Measurements from ENCODE around the gene HEG1. TPM values are rescaled to one million over a fixed set of nuclear protein-coding genes. Genes with fewer than 3 reads are reported as not detected.

The HEG1 gene
- total RNA-seq, 2 experiments from 2014 or later = 24.5 to 25.8 TPM

DNA sequence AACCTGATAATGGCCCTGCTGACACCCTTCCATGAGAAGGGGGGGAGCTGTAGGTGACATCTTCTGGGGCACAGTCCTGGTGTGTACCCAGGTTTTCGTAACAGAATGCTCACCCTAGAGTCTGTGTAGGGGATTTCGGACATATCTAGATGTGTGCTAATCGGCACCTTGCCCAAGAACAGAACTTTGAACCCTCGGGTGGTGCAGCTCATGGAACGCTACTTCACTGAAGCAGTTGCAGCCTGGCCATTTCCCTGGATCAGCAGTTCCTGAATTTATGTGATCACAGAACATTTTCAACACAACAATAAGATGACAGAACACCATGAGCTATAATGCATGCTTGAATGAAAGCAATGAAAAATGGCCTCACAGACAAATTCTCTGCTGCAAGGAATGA is 63.8 kb downstream of the HEG1 start:
- intact Hi-C loops (cut with micrococcal nuclease) = no loop called here
- ChIA-PET POLR2A (no interaction called here), CTCF (interaction anchor here (0.9 to 1.6 kb wide), 4 partner anchors 8 to 445 kb away, joined by 3 to 4 read pairs (median 3); no protein-coding TSS in a partner anchor)
- Mint-ChIP-seq H3K27ac (no peak overlapping the region), H3K36me3 (ENCODE audit: low read depth) (peaks cover 23% of the 10 kb centered on the region), H3K9me3 (no peaks in the 10 kb centered on the region), H3K4me1 (ENCODE audit: low read depth) (no peaks in the 10 kb centered on the region), H3K4me3 (no peak overlapping the region), H3K27me3 (no peaks in the 10 kb centered on the region)
- no peak for DNase-seq
- TF ChIP-seq, protein P1, sequence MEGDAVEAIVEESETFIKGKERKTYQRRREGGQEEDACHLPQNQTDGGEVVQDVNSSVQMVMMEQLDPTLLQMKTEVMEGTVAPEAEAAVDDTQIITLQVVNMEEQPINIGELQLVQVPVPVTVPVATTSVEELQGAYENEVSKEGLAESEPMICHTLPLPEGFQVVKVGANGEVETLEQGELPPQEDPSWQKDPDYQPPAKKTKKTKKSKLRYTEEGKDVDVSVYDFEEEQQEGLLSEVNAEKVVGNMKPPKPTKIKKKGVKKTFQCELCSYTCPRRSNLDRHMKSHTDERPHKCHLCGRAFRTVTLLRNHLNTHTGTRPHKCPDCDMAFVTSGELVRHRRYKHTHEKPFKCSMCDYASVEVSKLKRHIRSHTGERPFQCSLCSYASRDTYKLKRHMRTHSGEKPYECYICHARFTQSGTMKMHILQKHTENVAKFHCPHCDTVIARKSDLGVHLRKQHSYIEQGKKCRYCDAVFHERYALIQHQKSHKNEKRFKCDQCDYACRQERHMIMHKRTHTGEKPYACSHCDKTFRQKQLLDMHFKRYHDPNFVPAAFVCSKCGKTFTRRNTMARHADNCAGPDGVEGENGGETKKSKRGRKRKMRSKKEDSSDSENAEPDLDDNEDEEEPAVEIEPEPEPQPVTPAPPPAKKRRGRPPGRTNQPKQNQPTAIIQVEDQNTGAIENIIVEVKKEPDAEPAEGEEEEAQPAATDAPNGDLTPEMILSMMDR (IDR thresholded peaks at IDR 0.05) = no peak
- ATAC-seq = no peak

DNA sequence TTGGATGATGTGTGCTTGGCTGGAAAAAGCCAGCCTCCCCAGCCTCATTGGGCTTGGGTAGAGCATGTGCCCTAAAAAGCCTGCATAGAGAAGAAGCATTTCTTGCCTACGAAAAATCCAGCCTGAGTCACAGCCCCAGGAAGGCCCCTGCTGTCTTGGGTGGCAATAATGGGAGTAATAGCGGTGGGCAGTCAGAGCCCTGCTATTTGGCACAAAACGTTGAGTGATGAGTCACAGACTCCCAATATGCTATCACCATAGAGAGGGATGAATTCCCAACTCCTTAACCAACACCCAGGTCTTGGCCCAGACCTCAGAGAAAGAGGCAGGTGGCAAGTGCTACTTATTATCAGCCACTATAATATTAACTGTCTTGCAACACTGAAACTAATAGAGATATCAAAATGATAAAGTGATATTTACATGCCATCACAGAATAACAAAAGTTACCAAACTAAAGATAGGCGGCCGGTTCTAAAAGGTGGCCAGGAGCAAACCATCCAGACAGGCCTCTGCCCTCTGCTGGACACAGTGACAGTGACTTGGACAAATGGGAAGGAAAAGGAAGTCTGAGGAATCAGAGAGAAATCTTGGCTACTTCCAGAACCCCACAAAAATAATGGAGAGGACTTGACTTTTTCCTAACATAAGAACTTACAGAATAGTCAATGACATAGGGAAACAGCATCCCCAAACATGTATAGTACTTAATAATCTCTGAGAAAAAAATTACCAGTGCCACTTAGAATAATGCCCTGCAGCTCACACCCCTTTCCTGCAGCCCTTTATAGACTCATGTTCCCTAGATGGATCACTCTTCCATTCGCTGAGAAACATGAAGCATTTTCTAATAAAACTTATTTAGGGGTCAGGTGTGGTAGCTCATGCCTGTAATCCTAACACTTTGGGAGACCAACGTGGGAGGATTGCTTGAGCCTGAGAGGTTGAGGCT is 69.3 kb downstream of the HEG1 start:
- no peaks in the 10 kb centered on the region for H3K27me3 Mint-ChIP-seq
- no peak overlapping the region for H3K4me3 Mint-ChIP-seq
- CTCF ChIA-PET = no interaction called here
- intact Hi-C loops (cut with micrococcal nuclease) = no loop called here
- ATAC-seq = no peak
- no peak overlapping the region for H3K27ac Mint-ChIP-seq
- DNase-seq = no peak
- H3K36me3 Mint-ChIP-seq (ENCODE audit: low read depth) = peaks cover 10% of the 10 kb centered on the region
- TF ChIP-seq, protein P1 (IDR thresholded peaks at IDR 0.05) = no peak
- POLR2A ChIA-PET = no interaction called here
- H3K9me3 Mint-ChIP-seq = no peaks in the 10 kb centered on the region
- no peaks in the 10 kb centered on the region for H3K4me1 Mint-ChIP-seq (ENCODE audit: low read depth)

DNA sequence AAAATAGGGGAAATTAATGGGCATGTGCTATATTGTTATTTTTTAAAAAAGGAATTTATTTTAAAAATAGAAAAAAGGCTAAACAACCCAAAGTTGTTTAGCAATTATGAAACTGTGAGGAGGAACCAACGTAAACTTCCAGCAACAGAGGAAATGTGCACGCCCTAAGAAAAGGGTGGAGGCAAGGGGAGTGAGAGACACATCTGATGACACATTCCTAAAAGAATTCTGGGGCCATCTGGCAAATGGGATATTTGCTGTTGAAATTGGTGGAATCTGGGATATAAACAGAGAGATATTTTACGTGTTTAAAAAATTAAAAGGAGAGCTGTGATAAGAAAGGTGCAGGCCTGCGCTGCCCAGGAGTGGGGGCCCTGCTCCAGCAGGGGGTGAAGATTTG is 70.4 kb downstream of the HEG1 start:
- Mint-ChIP-seq H3K27me3 (no peaks in the 10 kb centered on the region), H3K4me3 (no peak overlapping the region), H3K4me1 (ENCODE audit: low read depth) (no peaks in the 10 kb centered on the region), H3K9me3 (no peaks in the 10 kb centered on the region), H3K27ac (no peak overlapping the region), H3K36me3 (ENCODE audit: low read depth) (peaks cover 8% of the 10 kb centered on the region)
- CTCF ChIA-PET = no interaction called here
- DNase-seq = no peak
- TF ChIP-seq, protein P1 (IDR thresholded peaks at IDR 0.05) = no peak
- ATAC-seq = no peak
- POLR2A ChIA-PET = no interaction called here
- intact Hi-C loops (cut with micrococcal nuclease) = no loop called here

DNA sequence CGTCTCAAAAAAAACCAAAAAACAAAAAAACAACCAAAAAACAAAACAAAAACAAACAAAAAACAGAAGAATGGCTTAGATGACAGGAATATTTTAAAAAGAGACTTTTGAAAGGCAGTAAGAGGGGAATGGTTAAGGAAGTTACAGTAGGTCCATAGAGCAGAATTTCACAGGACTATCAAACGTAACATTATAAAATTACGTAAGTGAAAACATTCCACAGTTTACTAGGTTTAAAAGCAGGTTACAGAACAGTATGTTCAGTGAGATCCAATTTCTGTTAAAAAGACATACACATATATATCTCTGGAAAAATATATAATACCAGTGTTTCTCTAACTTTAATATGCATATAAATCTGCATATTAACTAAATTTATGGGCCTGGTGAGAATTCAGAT is 71.0 kb downstream of the HEG1 start:
- TF ChIP-seq, protein P1 (IDR thresholded peaks at IDR 0.05) = no peak
- Mint-ChIP-seq H3K36me3 (ENCODE audit: low read depth) (peaks cover 5% of the 10 kb centered on the region), H3K27me3 (no peaks in the 10 kb centered on the region), H3K27ac (no peak overlapping the region), H3K9me3 (no peaks in the 10 kb centered on the region), H3K4me3 (no peak overlapping the region), H3K4me1 (ENCODE audit: low read depth) (no peaks in the 10 kb centered on the region)
- POLR2A ChIA-PET = no interaction called here
- CTCF ChIA-PET = no interaction called here
- ATAC-seq (no peak), DNase-seq (no peak)
- intact Hi-C loops (cut with micrococcal nuclease) = no loop called here

DNA sequence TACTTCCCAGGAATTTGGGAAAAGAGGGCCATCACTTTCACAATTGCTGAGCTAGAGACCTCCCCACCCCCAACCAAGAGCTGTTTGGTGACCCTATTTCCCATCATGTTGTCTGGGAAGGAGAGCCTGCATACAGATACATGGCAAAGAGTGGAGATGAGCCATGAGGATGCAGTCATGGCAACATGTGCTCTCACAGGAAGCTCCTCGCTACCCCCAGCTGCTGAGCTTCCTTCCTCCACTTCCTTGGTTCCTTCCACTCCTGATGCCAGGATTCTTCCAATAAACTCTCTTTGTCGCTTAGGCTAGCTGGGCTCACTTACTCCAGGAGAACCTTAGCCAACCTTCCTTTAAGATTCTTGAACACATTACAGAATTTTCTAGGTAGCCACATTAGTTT is 72.9 kb downstream of the HEG1 start:
- TF ChIP-seq, protein P1 (IDR thresholded peaks at IDR 0.05) = no peak
- H3K27me3 Mint-ChIP-seq = no peaks in the 10 kb centered on the region
- no peaks in the 10 kb centered on the region for H3K9me3 Mint-ChIP-seq
- CTCF ChIA-PET = interaction anchor here (0.6 kb wide), 1 partner anchor 543 kb away, joined by 3 read pairs; no protein-coding TSS in a partner anchor
- no peak overlapping the region for H3K4me3 Mint-ChIP-seq
- ATAC-seq (no peak), DNase-seq (no peak)
- POLR2A ChIA-PET = no interaction called here
- H3K27ac Mint-ChIP-seq = no peak overlapping the region
- intact Hi-C loops (cut with micrococcal nuclease) = no loop called here
- H3K4me1 Mint-ChIP-seq (ENCODE audit: low read depth) = no peaks in the 10 kb centered on the region
- peaks cover 3% of the 10 kb centered on the region for H3K36me3 Mint-ChIP-seq (ENCODE audit: low read depth)
